H1 (cell line): ENCODE results near the gene SLC12A7. TPM values are rescaled to one million over a fixed set of nuclear protein-coding genes. Genes with fewer than 3 reads are reported as not detected.

ENCODE experiments used
- EZH2 ChIP-seq: fragments of 200-600 bp; sonication (generic); IDR thresholded peaks from 2 replicates; pipeline ENCODE4 v1.7.1; 2012; ENCODE audit warnings: low read depth, mild to moderate bottlenecking, moderate library complexity, low read length, inconsistent platforms; ENCODE audit not compliant: severe bottlenecking
- NANOG ChIP-seq: IDR thresholded peaks from 2 replicates; pipeline ENCODE4 v1.6.1; 2011; ENCODE audit warnings: low read length, low read depth, mild to moderate bottlenecking, inconsistent platforms; ENCODE audit not compliant: insufficient read depth, poor library complexity, severe bottlenecking
- TAF1 ChIP-seq: IDR thresholded peaks from 2 replicates; pipeline ENCODE4 v1.6.1; 2011; ENCODE audit warnings: mild to moderate bottlenecking, low read depth, low read length
- ZNF274 ChIP-seq: IDR thresholded peaks from 2 replicates; pipeline ENCODE4 v1.7.0; 2012; ENCODE audit warnings: low read length, borderline replicate concordance; ENCODE audit errors: extremely low read depth
- polyA plus RNA-seq, 7 experiments: library from polyadenylated mRNA; depleted of rRNA in 3 of 7; stranded (reverse) in 5 of 7; unstranded in 2 of 7; fragments of >200 nt in 5 of 7; fragments of 200-250 nt in 2 of 7; gene quantifications; 1 replicate in 5 of 7; 2 replicates in 1 of 7; 4 replicates in 1 of 7; pipeline versions ENCODE4 v1.2.1 to v1.2.3, GENCODE V29; 2011 to 2013; ENCODE audit warnings: missing spikeins in 2 of 7, mixed read lengths in 2 of 7
- total RNA-seq: library from RNA; stranded (reverse); fragmentation: NEBNext Ultra II Directional; extraction: Animal tissue kit (Norgen Biotek cat#: 25700); gene quantifications from 2 replicates; pipeline ENCODE4 v1.2.1, GENCODE V29; 2021
- TF ChIP-seq, protein P1 (sequence below): IDR thresholded peaks from 2 replicates; pipeline ENCODE4 v1.6.1; 2011; ENCODE audit warnings: low read depth, mild to moderate bottlenecking, low read length; ENCODE audit not compliant: insufficient read depth
- TF ChIP-seq, protein P2 (sequence below): IDR thresholded peaks from 2 replicates; pipeline ENCODE4 v1.6.1; 2012; ENCODE audit warnings: inconsistent platforms

Gene SLC12A7
- total and polyA plus RNA-seq, 2 of the 8 experiments (the other 6 are each of a cell fraction or from before 2014, with no cell fraction given): 23.5 to 39.7 TPM

DNA sequence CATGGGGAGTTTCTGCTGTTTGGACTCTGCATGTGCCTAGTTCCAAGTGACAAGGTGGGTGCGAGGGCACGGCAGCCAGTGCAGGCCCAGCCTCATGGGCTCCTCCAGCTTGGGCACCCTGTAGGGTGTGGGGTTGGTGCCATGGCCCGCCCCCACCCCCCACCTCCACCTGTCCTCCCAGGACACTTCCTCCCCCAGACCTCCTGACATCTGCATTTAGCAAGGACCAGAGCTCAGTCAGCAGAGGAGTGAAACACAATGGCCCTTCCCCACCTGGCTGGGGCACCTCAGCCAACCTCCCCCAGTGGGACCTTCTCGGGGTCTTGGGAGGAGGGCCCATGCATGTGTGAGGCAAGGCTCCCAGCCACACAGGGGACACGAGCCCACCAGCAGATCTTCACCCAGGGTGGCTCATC lies 105.2 kb downstream of the SLC12A7 start (continued):
- TF ChIP-seq, protein P1, sequence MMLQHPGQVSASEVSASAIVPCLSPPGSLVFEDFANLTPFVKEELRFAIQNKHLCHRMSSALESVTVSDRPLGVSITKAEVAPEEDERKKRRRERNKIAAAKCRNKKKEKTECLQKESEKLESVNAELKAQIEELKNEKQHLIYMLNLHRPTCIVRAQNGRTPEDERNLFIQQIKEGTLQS: no peak
- TF ChIP-seq ZNF274 (no peak), EZH2 (no peak), NANOG (no peak), TAF1 (no peak)
- TF ChIP-seq, protein P2, sequence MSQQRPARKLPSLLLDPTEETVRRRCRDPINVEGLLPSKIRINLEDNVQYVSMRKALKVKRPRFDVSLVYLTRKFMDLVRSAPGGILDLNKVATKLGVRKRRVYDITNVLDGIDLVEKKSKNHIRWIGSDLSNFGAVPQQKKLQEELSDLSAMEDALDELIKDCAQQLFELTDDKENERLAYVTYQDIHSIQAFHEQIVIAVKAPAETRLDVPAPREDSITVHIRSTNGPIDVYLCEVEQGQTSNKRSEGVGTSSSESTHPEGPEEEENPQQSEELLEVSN: no peak
